Right hindlimb (tissue), 1 donor: ENCODE data around the gene USP35.

Source experiments
- DNase-seq: peaks from one replicate; pipeline ENCODE4 v3.0.0-alpha.2; 2018

Gene USP35

DNA sequence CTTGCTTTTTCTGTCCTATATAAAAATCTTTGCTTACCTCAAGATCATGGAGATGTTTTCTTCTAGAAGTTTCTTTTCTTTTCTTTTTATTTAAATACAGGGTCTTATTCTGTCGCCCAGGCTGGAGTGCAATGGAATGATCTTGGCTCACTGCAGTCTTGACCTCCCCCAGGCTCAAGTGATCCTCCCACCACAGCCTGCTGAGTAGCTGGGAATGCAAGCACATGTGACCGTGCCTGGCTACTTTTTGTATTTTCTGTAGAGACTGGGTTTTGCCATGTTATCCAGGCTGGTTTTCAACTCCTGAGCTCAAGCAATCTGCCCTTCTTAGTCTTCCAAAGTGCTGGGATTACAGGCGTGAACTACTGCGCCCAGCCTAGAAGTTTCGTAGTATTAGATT, 45.3 kb downstream of the USP35 start:
- DNase-seq = no peak

DNA sequence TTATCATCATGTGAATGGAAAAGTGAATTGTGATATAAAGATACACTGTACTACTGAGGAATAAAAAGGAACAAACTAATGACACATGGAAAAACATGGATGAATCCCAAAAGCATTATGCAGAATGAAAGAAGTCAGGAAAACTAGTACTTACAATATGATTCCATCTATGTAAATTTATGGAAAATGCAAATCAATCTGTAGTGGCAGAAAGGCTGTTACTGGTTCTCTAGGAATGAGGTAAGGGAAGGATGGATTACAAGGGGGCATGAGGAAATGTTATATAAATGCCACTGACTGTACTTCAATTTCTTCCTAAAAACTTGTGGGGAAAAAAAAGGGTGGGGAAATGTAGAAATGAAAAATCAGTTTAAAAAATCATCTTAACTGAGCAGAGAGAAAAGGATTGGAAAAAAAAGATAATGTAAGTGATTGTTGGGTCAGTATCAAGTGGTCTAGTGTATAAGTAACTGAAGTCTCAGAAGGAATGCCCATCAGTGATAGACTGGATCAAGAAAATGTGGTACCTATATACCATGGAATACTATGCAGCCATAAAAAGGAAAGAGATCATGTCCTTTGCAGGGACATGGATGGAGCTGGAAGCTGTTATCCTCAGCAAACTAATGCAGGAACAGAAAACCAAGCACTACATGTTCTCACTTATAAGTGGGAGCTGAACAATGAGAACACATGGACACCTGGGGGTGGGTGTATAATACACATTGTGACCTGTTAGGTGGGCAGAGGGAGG, 48.8 kb downstream of the USP35 start:
- DNase-seq = no peak

GRCh38 chr11:78239781-78240180, 51.1 kb downstream of the USP35 start:
- no peak for DNase-seq

- no peak for DNase-seq
Measured at GRCh38 chr11:78241475-78241874, 52.8 kb downstream of the USP35 start.

DNA sequence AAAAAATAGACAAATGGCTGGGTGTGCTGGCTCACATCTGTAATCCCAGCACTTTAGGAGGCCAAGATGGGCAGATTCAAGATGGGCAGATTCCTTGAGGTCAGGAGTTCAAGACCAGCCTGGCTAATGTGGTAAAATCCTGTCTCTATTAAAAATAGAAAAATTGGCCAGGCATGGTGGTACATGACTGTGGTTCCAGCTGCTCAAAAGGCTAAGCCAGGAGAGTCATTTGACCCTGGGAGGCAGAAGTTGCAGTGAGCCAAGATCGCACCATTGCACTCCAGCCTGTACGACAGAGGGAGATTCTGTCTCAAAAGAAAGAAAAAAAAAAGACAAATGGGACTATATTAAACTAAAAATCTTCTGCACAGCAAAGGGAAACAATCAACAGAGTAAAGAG, 55.4 kb downstream of the USP35 start:
- no peak for DNase-seq

DNA sequence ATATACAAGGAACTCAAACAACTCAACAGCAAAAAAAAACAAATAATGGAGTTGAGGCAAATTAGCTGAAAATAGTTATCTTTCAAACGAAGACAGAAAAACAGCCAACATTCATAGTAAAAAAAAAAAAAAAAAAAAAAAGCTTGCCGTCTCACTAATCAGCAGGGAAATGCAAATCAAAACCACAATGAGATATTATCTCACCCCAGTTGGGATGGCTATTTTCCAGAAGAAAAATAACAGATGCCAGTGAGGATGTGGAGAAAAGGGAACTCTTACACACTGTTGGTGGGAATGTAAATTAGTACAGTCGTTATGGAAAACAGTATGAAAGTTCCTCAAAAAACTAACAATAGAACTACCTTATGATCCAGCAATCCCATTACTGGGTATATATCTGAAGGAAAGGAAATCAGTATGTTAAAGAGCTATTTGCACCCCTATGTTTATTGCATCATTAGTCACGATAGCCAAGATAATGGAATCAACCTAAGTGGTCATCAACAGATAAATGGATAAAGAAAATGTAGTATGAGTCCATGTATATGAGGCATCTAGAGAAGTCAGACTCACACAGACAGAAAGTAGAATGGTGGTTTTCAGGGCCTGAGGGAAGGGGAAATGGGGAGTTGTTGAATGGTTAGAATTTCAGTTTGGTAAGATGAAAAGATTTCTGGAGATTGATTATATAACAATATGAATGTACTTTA, 56.0 kb downstream of the USP35 start:
- DNase-seq = no peak

DNA sequence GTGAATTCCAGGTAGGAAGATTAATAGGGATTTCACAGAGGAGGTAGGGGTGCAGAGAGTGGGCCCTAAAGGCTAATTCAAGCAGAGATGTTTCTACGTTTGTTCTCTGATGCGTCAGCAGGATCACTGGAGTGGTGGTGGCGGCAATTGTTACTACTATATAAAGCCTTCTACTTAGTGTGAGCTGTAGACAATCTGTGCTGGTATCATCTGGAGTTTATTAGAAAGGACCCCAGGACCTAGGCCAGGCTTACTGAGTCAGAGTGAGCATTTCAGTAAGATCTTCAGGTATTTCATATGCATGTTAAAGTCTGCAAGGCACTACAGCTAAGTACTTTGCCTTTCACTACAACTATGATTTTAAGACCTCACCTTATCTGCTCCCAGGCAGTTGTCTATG, 59.5 kb downstream of the USP35 start:
- DNase-seq = no peak

DNA sequence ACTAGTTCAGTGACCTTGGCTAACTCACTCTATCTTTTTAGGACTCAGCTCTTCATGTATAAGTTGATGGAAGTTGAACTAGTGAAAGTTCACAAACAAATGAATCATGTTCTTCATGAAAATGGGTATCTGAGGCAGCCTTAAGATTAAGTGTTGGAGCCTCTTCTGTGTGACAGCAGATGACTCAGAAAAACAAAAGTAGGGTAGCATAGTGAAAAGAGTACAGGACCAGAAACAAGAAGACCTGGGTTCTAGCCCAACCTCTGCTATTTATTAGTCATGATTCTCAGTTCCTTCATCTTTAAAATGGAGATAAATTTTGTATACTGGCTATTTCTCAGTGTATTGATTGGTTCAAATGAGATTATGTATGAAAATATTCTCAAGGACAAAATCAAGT, 60.2 kb downstream of the USP35 start:
- no peak for DNase-seq

GRCh38 chr11:78250099-78250498, 61.4 kb downstream of the USP35 start:
- DNase-seq = no peak

GRCh38 chr11:78251083-78251775, 62.5 kb downstream of the USP35 start:
- DNase-seq = peak; percentile 38

GRCh38 chr11:78253797-78254196, 65.1 kb downstream of the USP35 start:
- DNase-seq = no peak

DNA sequence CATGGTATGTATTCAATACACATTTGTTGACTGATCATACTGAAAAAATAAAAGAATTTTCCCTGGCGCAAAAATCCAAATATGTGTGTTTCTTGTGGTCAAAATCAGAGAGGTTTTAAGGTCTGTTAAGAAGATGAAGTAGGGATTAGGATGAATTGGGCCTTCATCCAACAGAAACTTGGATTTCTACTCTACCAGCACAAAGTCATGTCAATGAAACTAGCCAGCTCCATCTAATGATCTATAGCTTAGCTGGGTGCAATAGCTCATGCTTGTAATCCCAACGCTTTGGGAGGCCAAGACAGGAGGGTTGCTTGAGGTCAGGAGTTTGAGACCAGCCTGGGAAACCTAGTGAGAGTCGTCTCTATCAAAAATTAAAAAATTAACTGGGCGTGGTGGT, 65.5 kb downstream of the USP35 start:
- no peak for DNase-seq

- no peak for DNase-seq
Measured at GRCh38 chr11:78255919-78256318, 67.2 kb downstream of the USP35 start.

DNA sequence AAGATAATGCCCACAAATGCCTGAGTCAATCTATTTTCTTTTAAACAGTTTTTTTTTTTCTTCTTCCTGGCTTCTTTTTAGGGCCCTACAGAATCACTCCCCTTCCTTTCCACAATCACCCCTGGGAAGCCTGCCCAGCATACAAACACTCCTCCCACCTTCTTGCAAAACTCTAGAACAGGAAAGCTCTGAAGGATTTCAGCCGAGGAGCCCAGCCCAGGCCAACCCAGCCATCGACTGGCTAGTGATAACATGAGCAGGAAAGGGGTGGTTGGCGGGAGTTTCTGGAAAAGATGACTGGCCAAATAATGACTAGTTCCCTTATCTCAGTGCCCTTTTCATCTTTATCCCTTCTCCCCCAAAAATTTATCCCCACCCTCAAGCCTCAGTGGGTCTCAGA, 68.2 kb downstream of the USP35 start:
- DNase-seq = peak; percentile 30

GRCh38 chr11:78257654-78258053, 68.9 kb downstream of the USP35 start:
- DNase-seq = no peak

GRCh38 chr11:78259777-78260487, 71.2 kb downstream of the USP35 start:
- no peak for DNase-seq

- DNase-seq = no peak
Measured at GRCh38 chr11:78261367-78261766, 72.6 kb downstream of the USP35 start.

DNA sequence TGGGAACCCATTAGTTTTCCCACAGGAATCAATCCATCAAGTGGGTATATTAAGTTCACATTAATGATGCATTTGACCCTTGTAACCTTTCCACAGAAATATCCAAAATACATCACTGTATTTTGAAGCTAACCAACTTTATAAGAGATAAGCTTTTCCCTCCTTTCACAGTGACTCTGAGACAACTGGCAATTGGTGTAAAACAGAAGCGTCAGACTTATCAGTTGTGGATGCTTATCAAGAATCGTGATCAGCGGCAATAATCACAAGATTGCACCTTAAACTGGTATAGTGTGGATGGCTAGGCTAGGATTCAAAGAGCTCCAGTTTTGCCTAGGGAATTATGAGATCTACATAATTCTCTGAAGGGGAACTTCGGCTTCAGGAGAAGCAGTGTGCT, 73.1 kb downstream of the USP35 start:
- no peak for DNase-seq

DNA sequence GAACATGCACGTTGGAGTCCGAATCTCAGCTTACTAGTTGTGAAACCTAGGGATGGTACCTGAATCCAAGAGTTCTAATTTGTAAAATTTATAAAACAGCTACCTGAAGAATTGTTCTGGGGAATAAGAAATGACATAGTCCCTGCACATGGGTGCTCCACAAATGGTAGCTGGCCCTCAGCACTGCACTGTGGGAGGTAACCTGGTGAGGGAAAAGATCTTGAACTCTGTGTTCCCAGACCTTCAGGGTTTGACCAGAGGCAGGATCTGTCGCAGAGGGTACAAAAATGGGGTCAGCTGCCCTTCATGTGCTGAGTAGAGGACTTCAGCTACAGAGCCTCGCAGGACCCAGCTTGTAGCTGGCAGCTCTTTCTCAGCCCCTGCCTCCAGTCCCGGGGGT, 73.5 kb downstream of the USP35 start:
- DNase-seq = no peak

- peak; percentile 48 for DNase-seq
Measured at GRCh38 chr11:78262691-78263090, 74.0 kb downstream of the USP35 start.
